OCI-LY1 (cell line): Measurements from ENCODE around the gene HDDC2.

Experiments
- EZH2 ChIP-seq: fragments of 200-600 bp; sonication (generic), shearing (Covaris generic); IDR thresholded peaks from 2 replicates; pipeline ENCODE4 v1.8.0; 2017; ENCODE audit warnings: borderline replicate concordance, mixed run types, mild to moderate bottlenecking, antibody characterized with exemption, low read length, moderate library complexity, mixed read lengths
- TF ChIP-seq, protein P1 (sequence below): fragments of 200-600 bp; sonication (generic), shearing (Covaris generic); IDR thresholded peaks from 2 replicates; pipeline ENCODE4 v1.5.1; 2017; ENCODE audit warnings: mild to moderate bottlenecking, antibody characterized with exemption, low read length, moderate library complexity, mixed read lengths

DNA sequence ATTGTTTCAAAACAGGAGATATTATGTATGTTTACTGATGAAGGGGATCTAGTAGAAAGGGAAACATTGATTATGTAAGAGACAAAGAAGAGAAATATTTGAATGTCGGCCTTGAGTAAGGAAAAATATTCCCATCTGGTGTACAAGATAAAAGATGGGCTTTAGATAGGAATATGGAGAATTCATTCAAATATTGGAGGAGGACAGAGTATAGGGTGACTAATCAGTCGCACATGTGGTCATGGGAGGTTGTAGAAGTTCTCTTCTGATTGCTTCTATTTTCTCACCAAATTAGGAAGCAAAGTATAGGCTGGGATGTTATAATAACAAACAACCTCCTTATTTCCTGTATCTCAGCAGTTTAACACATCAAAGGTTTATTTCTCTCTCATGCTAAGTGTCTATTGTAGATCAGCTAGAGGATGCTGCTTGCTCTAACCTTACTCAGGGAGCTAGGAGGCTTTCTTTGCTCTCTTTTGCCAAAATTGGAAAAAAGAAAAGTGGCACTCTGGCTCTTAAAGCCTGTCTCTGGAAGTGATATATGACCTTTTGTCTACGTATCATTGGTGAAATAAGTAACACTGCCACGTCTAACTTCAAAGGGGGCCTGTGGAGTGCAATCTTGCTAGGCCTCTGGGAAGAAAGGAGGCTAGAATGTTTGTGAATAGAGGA lies 1.2 kb upstream of the HDDC2 start:
- TF ChIP-seq, protein P1, sequence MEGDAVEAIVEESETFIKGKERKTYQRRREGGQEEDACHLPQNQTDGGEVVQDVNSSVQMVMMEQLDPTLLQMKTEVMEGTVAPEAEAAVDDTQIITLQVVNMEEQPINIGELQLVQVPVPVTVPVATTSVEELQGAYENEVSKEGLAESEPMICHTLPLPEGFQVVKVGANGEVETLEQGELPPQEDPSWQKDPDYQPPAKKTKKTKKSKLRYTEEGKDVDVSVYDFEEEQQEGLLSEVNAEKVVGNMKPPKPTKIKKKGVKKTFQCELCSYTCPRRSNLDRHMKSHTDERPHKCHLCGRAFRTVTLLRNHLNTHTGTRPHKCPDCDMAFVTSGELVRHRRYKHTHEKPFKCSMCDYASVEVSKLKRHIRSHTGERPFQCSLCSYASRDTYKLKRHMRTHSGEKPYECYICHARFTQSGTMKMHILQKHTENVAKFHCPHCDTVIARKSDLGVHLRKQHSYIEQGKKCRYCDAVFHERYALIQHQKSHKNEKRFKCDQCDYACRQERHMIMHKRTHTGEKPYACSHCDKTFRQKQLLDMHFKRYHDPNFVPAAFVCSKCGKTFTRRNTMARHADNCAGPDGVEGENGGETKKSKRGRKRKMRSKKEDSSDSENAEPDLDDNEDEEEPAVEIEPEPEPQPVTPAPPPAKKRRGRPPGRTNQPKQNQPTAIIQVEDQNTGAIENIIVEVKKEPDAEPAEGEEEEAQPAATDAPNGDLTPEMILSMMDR = no peak
- TF ChIP-seq EZH2 = no peak
